ENCODE data around the gene HS6ST1. TPM values are rescaled to one million over a fixed set of nuclear protein-coding genes. Genes with fewer than 3 reads are reported as not detected.

Gene HS6ST1
- total RNA-seq, 1 donor from 2014 or later: 17.6 TPM

GRCh38 chr2:128273469-128274081 is 45.1 kb downstream of the HS6ST1 start:
- TF ChIP-seq CTCF (conservative IDR thresholded peaks at IDR 0.05; ENCODE audit: low read depth, low read length): no peak
- DNase-seq (ENCODE audit: low read depth): no peak
- no peak overlapping the region for H3K4me3 ChIP-seq (ENCODE audit: low read depth, low read length)

GRCh38 chr2:128272601-128273468 is 45.8 kb downstream of the HS6ST1 start:
- TF ChIP-seq CTCF (conservative IDR thresholded peaks at IDR 0.05; ENCODE audit: low read depth, low read length): no peak
- H3K4me3 ChIP-seq (ENCODE audit: low read depth, low read length): no peak overlapping the region
- DNase-seq (ENCODE audit: low read depth): no peak

- no peak overlapping the region for H3K4me3 ChIP-seq (ENCODE audit: low read depth, low read length)
- DNase-seq (ENCODE audit: low read depth): no peak
- no peak for TF ChIP-seq CTCF (conservative IDR thresholded peaks at IDR 0.05; ENCODE audit: low read depth, low read length)
Measured at GRCh38 chr2:128271911-128272600, 46.6 kb downstream of the HS6ST1 start.

GRCh38 chr2:128271597-128271910 is 47.1 kb downstream of the HS6ST1 start:
- TF ChIP-seq CTCF (conservative IDR thresholded peaks at IDR 0.05; ENCODE audit: low read depth, low read length): no peak
- no peak overlapping the region for H3K4me3 ChIP-seq (ENCODE audit: low read depth, low read length)
- no peak for DNase-seq (ENCODE audit: low read depth)

GRCh38 chr2:128270672-128271596 is 47.7 kb downstream of the HS6ST1 start:
- no peak overlapping the region for H3K4me3 ChIP-seq (ENCODE audit: low read depth, low read length)
- TF ChIP-seq CTCF (conservative IDR thresholded peaks at IDR 0.05; ENCODE audit: low read depth, low read length): no peak
- DNase-seq (ENCODE audit: low read depth): no peak

GRCh38 chr2:128269990-128270671 is 48.5 kb downstream of the HS6ST1 start:
- DNase-seq (ENCODE audit: low read depth): no peak
- H3K4me3 ChIP-seq (ENCODE audit: low read depth, low read length): no peak overlapping the region
- TF ChIP-seq CTCF (conservative IDR thresholded peaks at IDR 0.05; ENCODE audit: low read depth, low read length): no peak
